DMS 273 (cell line): Measurements from ENCODE around the gene RAPGEF4.

Source experiments
- DNase-seq: peaks from one replicate; lab custom pipeline; 2025; ENCODE audit not compliant: unreplicated experiment; lab: John Stamatoyannopoulos, UW

Gene RAPGEF4

DNA sequence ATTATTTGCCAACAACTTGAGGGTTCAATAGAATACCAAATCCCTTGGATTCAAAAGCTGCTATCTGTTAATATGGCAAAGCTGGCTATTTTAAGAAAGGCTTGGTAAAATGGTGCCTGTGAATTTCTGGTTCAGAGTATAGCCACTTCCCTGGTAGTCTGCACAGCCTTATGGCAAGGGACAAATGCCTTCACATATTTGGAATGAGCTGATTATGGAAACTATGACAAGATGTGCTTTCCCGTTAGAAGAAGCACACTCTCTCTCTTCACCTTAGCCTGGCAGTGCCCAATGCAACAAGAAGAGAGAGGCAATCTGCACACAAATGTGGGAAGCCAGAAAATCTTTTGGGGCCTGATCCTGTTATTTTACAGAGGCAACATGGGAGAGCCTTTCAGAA lies 292.5 kb downstream of the RAPGEF4 start:
- DNase-seq: peak; percentile 62

DNA sequence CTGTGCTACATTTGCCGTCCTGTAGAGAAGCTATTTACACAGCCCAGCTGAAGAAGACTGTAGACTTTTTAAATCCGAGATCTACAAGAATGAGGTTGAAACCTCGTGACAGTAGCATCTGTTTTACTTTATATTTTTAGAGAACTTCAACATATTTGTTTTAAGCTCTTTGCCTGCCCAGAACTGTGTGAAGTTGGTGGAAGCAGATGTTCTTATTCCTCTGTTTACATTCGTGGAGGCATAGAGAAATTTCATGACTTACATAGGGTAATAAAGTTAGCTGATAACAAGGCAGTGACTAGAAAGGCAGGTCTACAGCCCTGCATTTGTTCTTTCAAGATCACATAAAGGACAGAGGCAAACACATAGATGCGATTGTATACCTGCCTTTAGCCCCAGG lies 293.0 kb downstream of the RAPGEF4 start:
- DNase-seq: peak; percentile 72

DNA sequence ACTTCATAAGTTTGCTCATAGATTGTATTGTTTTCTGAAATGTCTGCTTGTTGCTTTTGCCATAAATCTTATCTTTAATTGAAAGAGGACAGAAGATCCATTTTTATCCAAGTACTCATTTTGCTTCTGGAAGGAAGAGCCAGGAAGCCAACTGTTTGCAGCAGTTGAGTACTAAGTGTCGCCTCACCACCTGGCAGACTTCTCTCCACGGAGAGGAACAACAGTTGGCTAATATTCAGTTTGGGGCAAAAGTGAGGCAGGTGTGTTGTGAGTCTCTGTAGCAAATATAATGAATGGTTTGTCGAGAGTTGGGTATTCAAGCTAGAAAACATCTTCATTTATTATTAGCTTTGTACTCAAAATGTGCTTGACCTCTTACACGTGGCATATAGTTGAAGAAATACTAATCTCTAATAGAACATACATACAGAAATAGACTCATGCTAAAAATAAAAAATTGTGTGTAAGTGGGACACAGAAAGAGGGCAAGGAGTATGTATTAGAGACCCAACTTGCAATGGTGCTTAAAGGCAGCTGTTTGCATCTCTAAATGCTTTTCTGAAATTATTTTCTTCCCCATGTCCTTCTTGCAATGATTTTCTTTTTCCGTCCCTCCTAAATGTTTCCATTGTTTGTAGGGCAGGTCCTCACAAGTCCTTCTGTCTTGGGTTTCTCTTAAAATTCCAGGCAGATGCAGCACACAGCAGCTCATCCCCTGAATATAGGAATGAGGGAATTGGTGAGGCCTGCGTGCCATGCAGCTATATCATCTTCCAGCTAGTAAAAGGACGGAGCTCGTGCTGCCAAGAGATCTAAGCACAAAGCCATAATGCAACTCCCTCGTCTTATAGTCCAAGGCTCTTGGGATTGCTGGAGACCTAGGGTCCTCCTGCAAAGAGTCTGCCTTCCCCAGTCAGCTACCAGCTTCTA lies 295.2 kb downstream of the RAPGEF4 start:
- peak; percentile 50 for DNase-seq

DNA sequence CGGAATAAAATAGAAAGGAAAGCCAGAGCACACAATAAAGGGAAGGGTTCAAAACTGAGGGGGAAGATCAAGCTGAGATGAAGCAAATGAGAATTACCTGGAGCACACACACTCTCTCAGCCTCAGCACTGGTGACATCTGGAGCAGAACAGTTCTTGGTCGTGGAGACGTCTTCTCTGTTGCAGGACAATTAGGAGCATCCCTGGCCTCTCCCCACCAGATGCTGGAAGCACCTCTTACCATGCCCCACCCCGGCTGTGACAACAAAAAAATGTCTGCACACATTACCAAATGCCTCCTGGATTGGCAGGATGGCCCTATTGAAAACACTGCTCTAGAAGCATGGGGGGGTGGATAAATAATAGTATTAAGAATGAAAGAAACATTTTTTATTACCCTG lies 296.4 kb downstream of the RAPGEF4 start:
- DNase-seq: no peak

DNA sequence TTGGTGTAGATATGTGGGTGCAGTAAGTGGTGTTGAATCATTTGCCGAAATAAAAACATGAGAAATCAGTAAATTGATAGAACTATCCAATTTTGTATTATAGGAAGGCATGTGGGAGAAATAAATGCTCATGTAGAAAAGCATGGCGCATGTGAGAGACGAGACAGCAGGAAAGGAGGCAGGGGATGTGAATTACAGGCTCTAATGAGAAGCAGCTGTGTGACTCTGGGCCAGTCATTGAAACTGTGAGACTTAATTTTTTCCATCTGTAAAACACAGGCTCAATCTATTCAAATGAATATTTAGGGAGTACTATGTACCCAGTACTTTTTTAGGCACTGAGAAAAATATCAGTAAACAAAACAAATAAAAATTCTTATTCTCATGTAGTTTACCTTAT lies 297.4 kb downstream of the RAPGEF4 start:
- DNase-seq: peak; percentile 17

DNA sequence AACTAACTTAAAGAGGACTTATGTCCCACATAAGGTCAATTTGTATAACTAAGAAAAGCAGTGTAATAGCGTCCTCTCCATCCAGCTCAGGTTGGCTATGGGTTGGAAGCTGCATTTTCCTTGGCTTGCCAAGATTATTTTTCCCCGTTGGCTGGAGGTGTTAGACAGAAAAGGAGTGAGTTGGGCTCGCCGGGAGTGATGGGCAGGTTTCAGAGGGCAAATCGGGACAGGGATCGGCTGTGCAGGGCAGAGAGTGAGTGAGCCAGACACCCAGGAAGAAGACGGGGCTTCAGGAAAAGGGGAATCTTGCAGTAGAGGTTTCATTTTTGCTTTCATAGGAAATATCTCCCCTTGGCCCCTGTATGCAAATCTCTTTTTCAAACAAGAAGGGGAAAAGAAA lies 298.5 kb downstream of the RAPGEF4 start:
- DNase-seq: no peak

DNA sequence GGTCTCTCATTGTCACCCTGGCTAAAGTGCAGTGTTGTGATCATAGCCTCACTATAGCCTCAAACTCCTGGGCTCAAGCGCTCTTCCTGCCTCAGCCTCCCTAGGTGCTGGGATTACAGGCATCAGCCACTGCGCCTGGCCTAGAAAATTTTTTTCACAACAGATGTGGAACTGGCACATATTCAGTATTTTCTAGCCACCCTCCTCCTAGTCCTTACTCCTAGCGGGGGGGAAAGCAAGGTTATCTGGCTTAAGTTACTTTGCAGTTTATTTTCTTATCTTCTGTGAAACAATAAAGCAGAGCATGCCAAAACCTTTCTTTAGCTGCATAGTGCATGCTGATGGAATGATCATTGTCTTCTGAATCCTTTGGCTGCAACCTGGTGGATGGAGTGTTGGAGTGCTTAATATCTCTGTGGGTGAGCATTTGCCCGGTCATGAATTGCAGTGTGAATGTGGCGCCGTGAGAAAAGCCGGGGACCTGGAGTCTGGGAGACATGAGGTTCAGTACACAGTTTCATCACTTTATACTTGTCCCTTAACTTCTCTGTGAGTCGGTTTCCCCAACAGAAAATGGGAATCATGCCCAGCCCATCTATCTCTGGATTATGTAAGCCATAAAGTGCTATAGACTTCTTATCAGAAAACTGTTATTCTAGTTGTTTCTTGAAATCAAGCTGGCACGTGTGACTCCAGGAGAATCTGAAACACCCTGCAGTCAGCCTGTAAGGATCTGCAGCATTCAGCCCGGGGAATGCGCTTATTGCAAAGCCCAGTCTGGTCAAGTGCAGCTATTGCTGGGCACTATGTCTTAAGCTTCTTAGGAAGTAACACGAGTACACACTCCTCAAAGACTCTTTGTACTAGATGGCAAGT lies 301.8 kb downstream of the RAPGEF4 start:
- peak; percentile 74 for DNase-seq

DNA sequence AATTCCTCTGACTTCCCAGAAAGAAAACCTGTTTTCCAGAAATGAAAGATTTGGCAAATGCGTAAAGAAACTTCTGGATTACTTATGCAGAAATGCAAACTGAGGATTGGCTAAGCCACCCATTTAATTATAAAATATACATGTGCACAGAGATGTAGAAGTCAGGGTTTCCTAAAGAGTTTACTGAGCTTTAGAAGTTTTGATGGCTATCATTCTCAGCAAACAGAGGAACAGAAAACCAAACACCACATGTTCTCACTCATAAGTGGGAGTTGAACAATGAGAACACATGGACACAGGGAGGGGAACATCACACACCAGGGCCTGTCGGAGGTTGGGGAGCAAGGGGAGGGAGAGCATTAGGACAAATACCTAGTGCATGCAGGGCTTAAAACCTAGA lies 302.6 kb downstream of the RAPGEF4 start:
- DNase-seq: peak; percentile 41

DNA sequence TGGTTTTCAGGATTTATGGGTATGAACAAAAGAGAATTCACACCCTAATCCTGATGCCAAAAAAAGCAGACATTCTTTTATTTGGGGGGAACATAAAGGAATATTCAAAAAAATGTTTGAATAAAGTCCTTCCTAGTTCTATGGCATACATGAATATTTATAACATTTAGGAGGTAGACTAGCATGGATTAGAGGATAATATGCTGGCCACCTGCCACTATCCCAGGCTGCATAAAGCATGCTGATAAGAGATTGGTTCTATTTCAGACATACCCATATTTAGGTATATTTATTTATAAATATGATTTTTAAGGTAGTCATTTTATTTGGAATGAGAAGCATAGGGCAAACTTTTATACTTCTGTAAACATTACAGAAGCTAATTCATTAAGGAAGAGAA lies 305.1 kb downstream of the RAPGEF4 start:
- DNase-seq: peak; percentile 78

DNA sequence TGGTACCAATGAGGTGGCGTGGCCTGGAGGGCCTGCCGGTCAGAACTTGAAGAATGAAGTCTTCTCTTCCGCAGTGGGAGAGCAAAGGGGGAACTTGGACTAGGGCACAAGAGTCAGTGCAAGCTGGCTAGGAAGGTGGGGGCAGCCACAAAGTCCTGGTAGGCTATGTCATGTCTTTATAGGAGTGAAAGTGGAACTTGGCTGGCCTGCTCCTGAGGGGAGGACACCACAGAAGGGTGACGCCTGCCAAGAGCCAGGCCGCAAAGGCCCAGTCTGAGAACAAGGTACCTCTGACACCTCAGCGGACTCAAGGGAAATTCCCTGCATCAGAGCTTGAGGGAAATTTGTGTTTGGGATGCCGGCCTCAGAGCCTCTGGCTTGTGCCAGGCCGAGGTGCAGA lies 307.8 kb downstream of the RAPGEF4 start:
- no peak for DNase-seq

DNA sequence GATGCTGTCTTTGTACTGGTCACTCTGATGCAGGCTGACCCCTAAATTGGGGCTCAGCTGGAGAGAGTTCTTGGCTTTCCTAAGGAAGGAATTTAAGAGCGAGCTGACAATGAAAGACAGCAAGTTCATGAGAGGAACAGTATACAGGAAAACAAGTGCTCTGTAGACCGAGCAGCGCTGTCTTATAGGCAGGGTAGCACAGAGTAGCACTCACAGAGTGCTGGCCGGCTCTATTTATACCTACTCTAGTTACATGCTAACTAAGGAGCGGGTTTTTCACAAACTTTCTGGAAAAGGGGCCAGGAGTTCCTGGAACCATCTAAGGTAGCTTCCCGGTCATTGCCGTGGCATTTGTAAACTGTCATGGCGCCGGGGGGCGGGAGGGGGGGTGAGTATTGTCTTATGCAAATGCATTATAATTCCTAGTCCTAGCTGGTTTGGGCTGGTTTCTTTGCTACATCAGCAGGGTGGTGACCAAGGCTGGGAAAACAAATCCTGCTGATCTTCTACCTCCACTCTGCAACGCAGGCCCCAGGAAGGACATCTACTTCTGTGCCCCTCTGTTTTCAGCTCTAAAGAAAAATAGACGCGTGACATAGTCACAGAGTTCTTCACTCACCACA lies 308.4 kb downstream of the RAPGEF4 start:
- DNase-seq: no peak

DNA sequence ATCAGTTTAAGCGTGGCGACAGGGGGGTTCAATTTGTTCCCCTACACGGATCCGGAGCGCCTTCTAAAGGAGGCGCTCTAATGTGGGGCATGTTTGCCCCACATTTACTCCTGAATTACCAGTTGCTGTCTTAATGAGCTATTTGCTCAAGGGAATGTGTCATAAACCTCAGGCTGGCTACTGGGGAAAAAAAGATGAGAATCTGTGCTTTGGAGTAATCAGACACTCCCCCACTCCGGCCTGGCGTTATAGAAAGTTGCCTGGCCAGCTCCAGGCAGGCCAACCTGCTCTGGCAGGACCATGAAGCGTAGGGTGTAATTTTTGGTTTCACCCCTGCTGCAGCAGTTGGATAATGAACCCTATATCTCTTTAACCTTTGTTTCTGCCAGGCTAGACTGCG lies 309.0 kb downstream of the RAPGEF4 start:
- peak; percentile 32 for DNase-seq

DNA sequence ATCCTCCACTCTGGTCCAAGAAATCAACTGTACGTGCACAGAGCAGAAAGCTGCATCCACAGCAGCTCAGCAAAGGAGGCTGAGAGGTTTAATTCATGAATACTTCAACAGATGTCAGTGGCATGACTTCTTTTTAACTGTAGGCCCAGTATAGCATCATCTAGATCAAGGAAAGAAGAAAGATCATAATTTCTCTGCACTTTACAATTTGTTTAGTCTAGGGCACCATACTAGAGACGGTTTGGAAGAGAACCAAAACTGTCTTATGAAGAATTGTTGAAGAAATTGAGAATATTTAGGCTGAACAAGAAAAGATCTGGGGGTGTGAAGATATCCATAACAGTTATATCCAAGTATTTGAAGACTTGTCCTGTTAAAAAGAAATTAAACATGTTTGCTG lies 309.5 kb downstream of the RAPGEF4 start:
- DNase-seq: peak; percentile 30

DNA sequence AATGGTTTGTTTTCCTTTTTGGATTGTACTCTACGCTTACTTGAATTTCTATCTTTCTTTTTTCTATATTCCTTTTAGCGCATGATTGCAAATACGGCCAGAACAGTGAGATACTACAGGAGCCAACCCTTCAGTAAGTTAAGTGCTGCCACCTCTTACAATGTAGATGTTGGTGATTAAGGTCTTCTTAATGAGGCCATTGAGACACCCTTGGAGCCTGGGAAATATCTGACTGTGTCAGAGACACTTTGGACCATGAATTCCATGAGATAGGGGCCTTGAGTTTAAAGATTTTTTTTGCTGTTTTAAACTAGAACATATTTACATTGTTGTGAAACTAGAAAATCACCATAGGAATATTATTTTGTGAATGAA lies 312.9 kb downstream of the RAPGEF4 start:
- peak; percentile 70 for DNase-seq

DNA sequence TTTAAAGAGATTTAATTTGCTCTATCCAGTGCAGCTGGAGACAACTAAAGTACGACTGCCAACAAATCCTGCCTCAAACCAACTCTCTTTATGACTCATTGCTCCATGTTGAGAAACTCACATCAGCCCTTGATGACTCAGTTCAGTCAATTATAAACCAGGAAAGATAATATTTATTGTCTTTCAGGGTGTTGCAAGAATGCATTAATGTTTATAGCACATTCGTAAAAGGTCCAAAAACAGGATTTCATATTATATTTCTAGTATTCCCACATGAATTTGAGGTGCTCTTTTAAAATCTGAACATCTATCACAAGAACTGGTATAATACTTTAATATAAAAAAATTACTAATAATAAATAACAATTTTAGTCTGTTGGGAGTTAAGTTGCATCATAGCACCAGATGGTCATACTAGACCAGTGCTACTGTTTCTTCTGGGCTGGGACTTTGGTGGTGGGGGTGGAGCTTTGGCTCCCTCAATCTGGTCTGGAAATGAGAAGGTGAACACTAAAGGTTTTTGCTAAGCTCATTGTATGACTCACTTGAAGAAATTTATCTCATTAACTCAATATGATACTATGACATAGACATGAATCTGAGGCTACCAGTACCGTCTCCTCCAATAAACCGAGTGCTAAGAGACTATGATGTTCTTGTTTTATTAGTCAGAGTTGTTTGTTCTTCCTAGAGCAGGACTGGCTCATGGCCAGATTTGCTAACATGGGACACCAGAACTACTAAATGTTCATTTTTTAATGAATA lies 313.4 kb downstream of the RAPGEF4 start:
- peak; percentile 96 for DNase-seq

DNA sequence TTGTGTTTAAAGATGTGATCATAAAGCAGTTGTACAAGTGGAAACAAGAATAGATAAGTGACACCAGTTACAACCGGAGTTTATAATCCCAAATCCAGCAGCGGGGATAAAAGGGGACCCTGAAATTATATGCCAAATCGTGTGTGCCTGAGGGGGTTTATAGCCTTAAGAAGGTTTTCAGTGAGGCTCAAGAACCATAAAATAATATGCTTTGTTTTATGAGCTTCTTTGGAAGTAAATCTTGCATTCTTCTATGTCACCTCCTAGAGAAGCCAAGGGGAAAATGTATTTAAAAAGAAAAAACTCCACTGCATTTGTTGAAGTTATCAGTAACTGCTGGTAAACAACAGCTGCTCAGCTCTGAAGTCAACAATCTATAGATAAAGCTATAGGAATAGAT lies 314.2 kb downstream of the RAPGEF4 start:
- DNase-seq: no peak

DNA sequence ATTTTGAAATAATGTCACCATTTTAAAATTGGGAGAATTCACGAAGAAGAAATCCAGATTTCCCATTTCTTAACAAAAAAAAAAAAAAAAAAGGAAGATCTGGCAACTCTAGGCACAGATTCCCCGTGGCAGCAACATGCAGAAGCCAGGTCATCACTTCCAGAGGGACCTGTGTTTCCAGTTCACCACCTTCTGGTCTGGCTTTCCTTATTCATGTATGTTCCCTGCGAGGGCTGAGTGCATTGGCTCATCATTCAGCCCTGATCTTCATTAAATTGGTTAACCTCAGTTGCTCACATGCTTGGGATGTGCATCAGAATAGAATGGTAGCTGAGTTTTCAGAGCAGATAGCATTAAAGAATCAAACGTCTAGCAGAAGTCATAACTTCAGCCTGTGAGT lies 315.0 kb downstream of the RAPGEF4 start:
- DNase-seq: peak; percentile 30

DNA sequence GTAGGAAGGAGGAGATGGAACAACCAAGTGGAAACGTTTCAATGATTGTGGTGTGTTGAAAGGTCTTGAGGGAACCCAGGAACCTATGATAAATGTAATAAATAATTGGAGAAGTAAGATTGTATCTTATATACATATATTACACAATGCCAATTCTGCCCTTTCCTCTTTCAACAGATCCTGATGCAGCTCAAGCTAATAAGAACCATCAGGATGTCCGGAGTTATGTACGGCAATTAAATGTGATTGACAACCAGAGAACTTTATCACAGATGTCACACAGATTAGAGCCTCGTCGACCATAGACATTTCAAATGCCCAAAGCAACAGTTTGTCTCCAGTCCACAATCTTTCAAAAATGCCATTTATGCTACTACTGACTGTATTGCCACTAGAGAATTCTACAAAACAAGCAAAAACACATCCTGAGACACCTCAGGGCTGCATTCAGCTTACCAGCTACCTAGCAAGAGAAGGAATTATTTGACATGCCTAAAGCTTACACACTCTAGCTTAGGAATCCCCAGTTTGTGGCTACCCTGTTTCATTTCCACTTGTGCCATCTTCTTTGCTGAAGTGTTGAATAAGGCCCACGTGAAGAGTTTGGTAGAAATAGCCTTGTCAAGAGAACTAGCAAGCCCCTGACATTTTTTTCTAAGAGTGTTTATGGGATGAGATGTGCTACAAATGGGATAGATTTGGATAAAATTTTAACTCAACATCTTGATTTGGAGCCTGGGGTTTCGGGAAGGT lies 316.0 kb downstream of the RAPGEF4 start:
- peak; percentile 43 for DNase-seq

DNA sequence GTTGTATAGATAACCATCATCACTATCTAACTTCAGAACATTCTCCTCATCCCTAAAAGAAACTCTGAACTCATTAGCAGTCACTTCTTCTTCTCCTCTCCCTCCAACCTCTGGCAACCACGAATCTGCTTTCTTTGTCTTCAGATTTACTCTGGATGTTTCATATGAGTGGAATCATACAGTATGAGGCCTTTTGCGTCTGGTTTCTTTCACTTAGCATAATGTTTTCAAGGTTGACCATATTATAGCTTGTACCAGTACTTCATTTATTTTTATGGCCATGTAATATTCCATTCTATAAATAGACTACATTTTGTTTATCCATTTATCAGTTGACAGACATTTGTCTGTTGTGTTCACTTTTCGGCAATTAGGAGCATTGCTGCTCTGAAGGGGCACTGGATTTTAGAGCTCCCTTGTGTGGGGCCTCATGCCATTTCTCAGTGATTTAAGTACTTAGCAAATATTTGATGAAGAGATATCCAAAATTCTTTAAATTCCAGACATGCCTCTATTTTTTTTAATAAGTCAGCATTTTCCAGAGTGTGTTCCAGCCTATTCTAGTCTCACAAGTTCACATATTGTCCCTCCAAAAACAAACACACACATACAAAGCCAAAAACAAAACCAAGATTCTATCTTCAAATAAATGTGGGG lies 317.5 kb downstream of the RAPGEF4 start:
- no peak for DNase-seq

DNA sequence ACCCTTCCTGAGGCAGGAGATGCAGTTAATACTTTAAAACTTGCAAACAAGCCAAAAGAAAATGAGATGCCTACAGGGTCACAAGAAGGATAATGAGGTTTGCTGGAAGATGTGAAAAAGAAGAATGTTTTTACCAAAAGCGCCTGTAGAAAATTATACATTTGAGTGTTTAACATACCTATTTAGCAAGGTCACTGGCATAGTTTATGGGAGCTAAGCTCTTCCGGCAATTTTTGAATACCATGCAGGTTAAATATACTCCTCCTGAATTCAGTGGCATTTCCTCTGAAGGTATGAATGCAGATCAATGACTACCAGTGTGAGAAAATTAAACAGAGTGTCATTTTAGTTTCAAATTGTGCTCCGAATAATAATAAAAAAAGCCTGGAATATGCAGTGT lies 318.8 kb downstream of the RAPGEF4 start:
- no peak for DNase-seq
